Erythroblast (primary cell): ENCODE measurements around the gene PDE4DIP.
"Not testable (repeated sequence)": the region's sequence is repeated elsewhere in the genome, so short reads cannot be mapped to it uniquely, and the experiment has no call there.

ENCODE experiments used
- GATA1 ChIP-seq: IDR thresholded peaks from 2 replicates; pipeline ENCODE4 v1.6.1; 2011; ENCODE audit warnings: low read depth, mild to moderate bottlenecking, control low read depth, low read length, moderate library complexity
- POLR2A ChIP-seq: IDR thresholded peaks from 2 replicates; pipeline ENCODE4 v1.6.1; 2011; ENCODE audit warnings: mild to moderate bottlenecking, low read length

- TF ChIP-seq POLR2A, GATA1: not testable (repeated sequence)
Measured at GRCh38 chr1:148909219-148909826, 65.1 kb downstream of the PDE4DIP start.
